ENCODE results near the gene KLHL1. TPM values are rescaled to one million over a fixed set of nuclear protein-coding genes. Genes with fewer than 3 reads are reported as not detected.

KLHL1 gene
- total and polyA plus RNA-seq, 2 of the 13 experiments (the other 11 are each of a cell fraction or from before 2014, with no cell fraction given): 0.01 TPM; not detected in 1

Small RNAs within 50 kb of the gene (small RNA-seq; reads per million reads assigned to genes)
- gene RNY3P10 (ENCODE audit: insufficient read depth in 2 of 3, insufficient read length in 3 of 3, low read depth in 2 of 3, low replicate concordance in 1 of 3): 0 reads per million in 3 experiments

Other genes starting within 250 kb of the KLHL1 start
- gene ATXN8OS, start 626 bp downstream of the KLHL1 start, total RNA-seq (2016; rRNA removed; fragmentation: Illumina TruSeq; extraction: Trizol): not detected in 2 replicates
- not detected in 2 replicates for gene ATXN8OS, start 626 bp downstream of the KLHL1 start, polyA plus RNA-seq (2011; rRNA removed)